DOHH2 (cell line): Measurements from ENCODE around the gene RSPH6A.

Source experiments
- CTCF ChIP-seq: fragments of 200-600 bp; sonication (generic); IDR thresholded peaks from one replicate; pipeline ENCODE4 v1.5.1; 2014; ENCODE audit warnings: antibody characterized with exemption, mild to moderate bottlenecking, low read depth, low read length; ENCODE audit not compliant: poor library complexity, severe bottlenecking
- EZH2phosphoT487 ChIP-seq: fragments of 200-600 bp; sonication (generic); IDR thresholded peaks from 2 replicates; pipeline ENCODE4 v1.6.1; 2017; ENCODE audit warnings: borderline replicate concordance, mild to moderate bottlenecking, antibody characterized with exemption, low read length, moderate library complexity, mixed read lengths

GRCh38 chr19:45814166-45814780 is 835 bp downstream of the RSPH6A start:
- no peak for TF ChIP-seq CTCF
- TF ChIP-seq EZH2phosphoT487 = no peak
